ENCODE measurements around the gene GRAP.
A peak's percentile ranks its signal among the peaks of the same experiment; 100 is the strongest.

The GRAP gene

GRCh38 chr17:19001907-19002590 lies 44.7 kb downstream of the GRAP start:
- DNase-seq, result no peak

DNA sequence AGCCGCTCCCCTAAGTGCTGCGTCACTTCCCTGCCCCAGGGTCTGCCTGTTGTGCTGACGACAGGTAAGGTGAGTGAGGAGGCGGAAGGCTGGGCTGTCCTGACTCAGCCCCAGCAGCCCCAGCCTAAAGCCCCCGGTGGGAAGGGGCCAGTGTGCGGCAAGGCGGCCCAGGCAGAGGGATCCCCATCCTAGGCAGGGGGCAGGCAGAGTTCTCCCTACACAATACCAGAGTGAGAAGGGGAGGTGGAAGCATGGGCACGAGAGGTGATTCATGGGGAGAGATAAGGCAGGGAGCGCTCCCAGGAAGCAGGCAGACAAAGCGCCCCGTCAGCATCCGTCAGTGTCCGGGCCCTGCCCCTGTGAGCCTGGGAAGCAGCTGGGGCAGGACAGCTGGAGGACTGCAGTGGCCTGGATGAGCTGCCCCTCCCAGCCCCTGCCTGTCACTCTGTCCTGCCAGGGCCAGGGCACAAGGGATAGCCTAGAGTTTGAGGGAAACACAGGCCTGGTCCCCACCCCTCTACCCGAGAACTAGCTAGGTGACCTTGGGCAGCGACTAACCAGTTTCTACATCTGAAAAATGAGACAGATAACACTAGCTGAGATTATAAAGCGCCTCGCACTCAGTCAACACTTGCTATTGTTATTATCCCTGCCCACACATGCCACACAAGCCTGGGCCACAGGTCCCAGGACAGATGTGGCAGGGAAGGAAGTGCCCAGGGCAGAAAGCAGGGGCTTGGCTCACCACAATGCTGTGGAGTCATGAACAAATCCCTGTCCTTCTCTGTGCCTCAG lies 46.0 kb downstream of the GRAP start:
- DNase-seq, result no peak

- DNase-seq, result no peak
Observed at GRCh38 chr17:18999911-19000310, 46.8 kb downstream of the GRAP start.

DNA sequence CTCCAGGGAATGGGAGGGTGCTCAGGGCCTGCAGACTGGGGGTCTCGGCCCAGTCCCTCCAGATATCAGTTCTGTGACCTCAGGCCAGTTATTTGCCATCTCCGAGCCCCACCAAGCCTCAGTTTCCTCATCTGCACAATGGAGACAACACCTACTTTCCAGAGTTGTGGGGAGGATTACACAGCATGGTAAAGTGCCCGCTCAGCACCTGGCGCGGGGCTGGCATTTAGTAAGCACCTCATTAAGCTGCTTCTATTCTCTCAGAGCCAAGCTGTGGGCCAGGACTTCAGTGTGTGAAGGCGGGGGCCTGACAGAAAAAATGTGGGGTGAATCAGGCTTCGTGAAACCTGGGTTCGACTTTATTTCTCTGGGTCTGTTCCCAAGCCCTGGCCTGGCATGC lies 47.4 kb downstream of the GRAP start:
- DNase-seq, result no peak

DNA sequence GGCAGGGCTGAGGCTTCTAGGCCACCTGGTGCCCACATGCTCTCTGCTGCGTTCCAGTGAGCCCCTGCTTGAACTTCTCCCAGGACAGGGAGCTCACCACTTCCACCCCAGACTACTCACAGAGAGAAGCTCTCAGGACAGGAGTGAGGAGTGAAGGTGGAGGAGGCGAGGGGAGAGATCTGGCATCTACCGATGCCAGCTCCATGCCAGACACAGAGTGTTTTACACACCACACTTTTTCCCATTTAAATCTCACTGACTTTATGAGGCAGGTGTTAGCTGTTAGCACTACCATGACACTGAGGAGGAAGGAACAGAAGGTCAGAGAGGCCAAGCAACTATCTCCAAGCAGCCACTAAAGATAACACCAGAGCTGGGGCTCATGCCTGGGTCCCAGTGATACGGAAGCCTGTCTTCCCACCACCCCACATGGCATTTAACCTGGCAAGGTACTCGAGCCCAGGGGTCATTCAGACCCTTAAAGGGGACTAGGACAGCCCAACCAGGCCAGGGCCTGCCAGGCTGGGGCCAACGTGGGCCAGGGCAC lies 49.0 kb downstream of the GRAP start:
- DNase-seq, result no peak

GRCh38 chr17:18996458-18996857 lies 50.3 kb downstream of the GRAP start:
- DNase-seq, result no peak

GRCh38 chr17:18995220-18995619 lies 51.5 kb downstream of the GRAP start:
- DNase-seq, result no peak

DNA sequence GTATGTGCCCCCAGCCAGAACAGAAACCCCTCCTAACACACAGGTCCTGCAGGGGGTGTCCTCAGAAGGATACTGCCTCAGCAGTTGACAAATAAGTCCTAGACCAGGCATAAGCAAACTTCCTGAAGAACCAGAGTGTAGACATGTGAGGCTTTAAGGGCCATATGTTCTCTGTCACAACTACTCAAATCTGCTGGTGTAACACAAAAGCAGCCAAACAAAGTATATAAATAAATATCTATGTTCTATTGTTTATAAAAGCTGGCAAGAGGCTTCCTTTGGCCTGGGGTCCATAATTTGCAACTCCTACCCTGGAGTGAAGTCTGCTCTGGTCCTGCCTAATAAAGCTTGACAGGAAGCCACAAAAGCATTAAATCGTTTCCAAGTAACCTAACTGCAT lies 52.1 kb downstream of the GRAP start:
- no peak for DNase-seq

GRCh38 chr17:18993905-18994526 lies 52.7 kb downstream of the GRAP start:
- no peak for DNase-seq

GRCh38 chr17:18992454-18993130 lies 54.2 kb downstream of the GRAP start:
- peak in 1 of 2 experiments; percentile 28 for DNase-seq

GRCh38 chr17:18991531-18992315 lies 55.0 kb downstream of the GRAP start:
- no peak for DNase-seq

DNA sequence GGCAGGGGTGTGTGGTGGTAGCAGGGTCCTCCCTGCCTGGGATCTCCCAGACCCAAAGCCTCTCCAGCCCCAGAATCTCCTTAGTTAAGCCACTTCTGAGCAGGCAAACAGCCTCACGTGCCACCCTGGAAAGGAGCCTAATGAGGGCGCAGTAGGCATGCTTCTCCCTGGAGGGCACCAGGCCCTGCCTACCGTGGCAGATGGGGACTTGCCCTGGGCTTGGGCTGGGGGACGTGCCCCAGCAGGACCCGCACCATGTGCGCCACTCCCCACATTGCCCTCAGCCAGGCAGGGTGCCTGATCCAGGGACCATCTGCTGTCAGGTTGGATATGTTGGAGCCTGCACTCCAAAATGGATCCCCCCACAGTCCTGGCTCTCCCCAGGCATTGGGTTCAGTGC lies 56.4 kb downstream of the GRAP start:
- no peak for DNase-seq

DNA sequence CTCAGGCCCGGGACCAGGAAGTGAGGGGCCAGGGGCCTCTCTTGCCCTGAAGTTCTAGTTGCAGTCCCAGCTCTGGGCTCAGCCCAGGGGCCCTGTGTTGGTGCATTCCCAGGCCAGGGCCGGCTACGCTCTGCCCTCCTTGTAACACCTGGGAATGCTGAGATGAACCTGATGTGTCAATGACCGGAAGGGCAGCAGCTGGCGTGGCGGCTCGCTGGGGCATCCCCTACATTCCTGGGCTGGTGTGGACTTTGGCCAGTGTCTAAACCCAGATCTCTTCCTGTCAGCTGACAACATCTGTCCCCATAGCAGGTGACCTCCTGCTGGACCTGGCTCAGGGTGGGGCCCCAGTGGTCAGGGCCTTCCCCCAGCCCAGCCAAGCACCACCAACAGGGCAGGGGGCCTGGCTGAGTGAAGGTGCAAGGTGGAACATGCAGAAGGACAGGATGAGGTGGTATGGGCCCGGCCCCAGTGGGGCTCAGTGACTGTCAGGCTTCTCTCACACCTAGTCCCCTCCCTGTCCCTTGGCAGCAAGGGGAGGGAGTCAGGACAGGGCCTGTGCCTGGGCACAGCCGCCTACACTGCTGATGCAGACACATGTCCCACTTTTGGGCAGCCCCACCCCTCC lies 58.1 kb downstream of the GRAP start:
- DNase-seq, result no peak

DNA sequence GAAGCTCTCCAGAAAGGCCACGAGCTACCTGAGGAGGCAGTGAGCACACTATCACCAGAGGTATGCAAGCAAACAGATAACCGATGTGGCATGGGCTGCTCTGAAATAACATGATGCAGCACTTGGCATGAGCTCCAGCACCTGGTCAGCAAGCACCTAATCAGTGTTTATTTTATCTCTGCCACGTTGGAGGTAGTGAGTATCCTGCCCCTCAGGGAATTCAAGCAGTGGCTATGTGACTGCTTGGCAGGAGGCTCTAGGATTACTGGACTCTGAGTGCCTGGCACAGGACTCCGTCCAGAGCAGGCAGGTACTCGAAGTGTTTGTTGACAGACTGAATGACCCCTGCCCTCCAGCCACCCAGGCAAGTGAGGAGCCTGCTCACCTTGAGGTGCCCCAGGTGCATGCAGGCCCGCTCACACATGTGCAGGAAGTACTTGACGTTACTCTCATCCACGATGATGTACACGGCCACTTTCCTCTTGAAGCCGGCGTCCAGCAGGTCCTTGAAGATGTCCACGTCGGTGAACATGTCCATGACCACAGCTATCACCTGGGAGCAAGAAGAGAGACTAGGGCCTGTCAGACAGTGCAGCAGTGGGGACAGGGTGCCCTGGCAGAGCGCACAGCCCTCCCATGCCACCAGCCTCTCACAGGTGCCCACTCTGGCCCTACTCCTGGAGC lies 58.8 kb downstream of the GRAP start:
- DNase-seq, result no peak

DNA sequence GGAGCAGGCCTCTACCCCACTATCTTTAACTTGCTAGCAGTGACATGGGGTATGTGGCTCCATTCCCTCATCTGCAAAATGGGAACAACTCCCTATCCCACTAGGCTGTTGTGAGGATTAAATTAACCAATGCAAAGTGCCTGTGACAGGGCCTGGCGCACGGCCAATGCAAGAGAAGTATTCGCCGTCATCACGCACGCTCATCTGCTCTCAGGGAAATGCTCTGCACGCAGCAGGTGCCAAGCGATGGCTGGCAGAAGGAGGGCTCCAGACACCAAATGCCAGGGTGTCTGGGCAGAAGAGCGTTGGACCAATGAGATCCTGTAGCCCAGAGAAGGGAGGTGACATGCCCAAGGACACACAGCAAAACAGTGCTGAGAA lies 59.5 kb downstream of the GRAP start:
- no peak for DNase-seq

- peak; percentile 45 to 46 for DNase-seq
Observed at GRCh38 chr17:18986541-18987229, 60.1 kb downstream of the GRAP start.

GRCh38 chr17:18985475-18985874 lies 61.3 kb downstream of the GRAP start:
- DNase-seq, result no peak

DNA sequence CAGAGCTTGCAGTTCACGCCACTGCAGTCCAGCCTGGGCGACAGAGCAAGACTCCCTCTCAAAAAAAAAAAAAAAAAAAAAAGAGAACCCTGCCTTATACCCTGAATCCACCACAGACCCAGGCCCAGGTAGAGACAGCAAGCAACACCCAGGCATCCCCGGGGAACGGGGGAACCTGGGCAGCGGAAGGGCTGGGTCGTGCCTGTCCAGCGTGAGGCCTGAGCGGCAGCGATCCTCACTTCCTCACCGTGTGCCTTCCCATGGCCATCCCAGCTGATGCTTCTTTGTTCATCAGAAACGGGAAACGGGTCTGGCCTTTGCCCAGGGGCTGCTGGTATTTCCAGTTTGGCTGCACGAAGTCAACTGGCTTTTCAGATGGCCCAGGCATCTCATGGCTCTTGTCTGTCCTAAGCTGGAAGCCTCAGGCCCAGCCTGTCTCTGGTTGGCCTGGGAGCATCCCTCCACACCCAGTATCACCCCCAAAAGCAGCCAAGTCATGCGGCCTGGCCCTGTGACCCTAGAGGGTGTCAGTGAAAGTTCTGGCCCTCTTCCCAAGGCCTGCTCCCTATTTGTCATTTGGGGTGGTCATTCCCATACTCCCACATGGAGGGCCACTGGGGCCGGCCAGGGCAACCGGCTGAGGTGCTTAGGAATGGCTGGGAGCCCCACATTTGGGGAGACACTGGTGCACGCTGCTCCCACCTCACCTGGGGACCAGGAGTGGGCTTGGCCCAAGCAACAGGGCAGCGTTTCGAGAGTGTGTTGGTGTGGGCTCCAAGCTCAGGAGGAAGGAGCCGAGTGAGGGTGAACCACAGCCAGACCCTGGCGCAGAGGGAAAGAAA lies 62.3 kb downstream of the GRAP start:
- no peak for DNase-seq

DNA sequence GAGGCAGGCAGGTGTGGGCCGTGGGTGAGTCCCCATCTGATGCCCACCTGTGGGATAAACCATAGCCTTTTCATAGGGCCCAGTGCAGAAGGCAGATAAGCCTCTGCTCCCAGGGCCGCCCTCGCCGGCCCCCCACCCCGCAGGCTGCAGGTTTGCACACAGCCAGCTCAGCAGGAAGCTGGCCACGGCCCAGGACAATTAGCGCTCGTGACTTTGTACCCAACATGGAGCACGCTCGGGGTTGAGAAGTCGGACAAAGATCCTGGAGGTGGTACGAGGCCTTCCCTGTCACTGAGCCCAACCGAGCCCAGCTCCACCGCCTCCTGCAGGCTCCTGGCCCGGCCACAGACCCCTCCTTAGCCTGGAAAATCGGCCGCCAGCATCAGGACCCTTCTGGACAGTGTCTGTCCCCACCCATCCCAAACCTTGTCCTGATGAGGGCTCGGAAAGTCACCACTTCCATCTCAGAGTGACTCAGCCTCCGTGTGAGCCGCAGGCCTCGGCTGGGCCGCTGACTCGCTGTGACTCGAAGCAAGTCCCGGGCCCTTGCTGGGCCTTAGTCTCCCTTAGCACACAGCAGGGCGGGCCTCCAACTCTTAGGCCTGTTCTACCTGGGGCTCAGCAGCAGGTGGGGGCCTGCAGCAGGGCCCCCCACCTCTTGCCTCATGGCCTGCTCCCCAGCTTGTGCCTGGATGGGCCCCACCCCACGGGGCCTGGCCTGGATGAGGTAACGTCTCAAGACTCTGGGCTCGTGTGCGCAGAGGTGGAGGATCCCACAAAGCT lies 64.9 kb downstream of the GRAP start:
- DNase-seq, result peak; percentile 45 to 55
